Tibial artery (tissue), 4 donors: ENCODE data around the gene BRAF.

Source experiments
- DNase-seq, 2 donors: peaks; one replicate each; pipeline ENCODE4 v3.0.0-alpha.2; 2019
- H3K27ac ChIP-seq, 2 donors: fragments of 200-600 bp; sonication (generic) in 1 of 2; 1 replicate in 1 of 2; 2 replicates in 1 of 2; pipeline ENCODE4 v1.5.1; 2018 to 2019; ENCODE audit warnings: mild to moderate bottlenecking in 1 of 2
- H3K27me3 ChIP-seq, 2 donors: fragments of 200-600 bp; sonication (generic) in 1 of 2; one replicate each; pipeline versions ENCODE4 v1.5.1 to v1.6.0; 2016 to 2019
- H3K36me3 ChIP-seq, 3 donors: fragments of 200-600 bp; sonication (generic) in 2 of 3; one replicate each; pipeline ENCODE4 v1.5.1; 2016 to 2019; ENCODE audit warnings: mild to moderate bottlenecking in 2 of 3
- H3K4me1 ChIP-seq, 4 donors: fragments of 200-600 bp; sonication (generic) in 2 of 4; 1 replicate in 3 of 4; 2 replicates in 1 of 4; pipeline ENCODE4 v1.5.1; 2016 to 2019
- H3K4me3 ChIP-seq, 2 donors: fragments of 200-600 bp; sonication (generic) in 1 of 2; 1 replicate in 1 of 2; 2 replicates in 1 of 2; pipeline ENCODE4 v1.5.1; 2018 to 2019; ENCODE audit warnings: mild to moderate bottlenecking in 2 of 2
- H3K9me3 ChIP-seq, 3 donors: fragments of 200-600 bp; sonication (generic) in 1 of 3; one replicate each; pipeline ENCODE4 v1.5.1; 2016 to 2019
- intact Hi-C: fragments of 100-400 bp; cut with DNase I; formaldehyde crosslinking; loops from one replicate; pipeline ENCODE4 v1.15.0; 2023; ENCODE audit warnings: low total_unique reads
- TF ChIP-seq, protein P1 (sequence below), 2 experiments: fragments of 200-600 bp in 1 of 2; fragments of 450-650 bp in 1 of 2; IDR thresholded peaks; one replicate each; pipeline ENCODE4 v1.5.1; 2017 to 2019; ENCODE audit warnings: antibody characterized with exemption in 2 of 2, mild to moderate bottlenecking in 1 of 2, moderate library complexity in 1 of 2

The BRAF gene

DNA sequence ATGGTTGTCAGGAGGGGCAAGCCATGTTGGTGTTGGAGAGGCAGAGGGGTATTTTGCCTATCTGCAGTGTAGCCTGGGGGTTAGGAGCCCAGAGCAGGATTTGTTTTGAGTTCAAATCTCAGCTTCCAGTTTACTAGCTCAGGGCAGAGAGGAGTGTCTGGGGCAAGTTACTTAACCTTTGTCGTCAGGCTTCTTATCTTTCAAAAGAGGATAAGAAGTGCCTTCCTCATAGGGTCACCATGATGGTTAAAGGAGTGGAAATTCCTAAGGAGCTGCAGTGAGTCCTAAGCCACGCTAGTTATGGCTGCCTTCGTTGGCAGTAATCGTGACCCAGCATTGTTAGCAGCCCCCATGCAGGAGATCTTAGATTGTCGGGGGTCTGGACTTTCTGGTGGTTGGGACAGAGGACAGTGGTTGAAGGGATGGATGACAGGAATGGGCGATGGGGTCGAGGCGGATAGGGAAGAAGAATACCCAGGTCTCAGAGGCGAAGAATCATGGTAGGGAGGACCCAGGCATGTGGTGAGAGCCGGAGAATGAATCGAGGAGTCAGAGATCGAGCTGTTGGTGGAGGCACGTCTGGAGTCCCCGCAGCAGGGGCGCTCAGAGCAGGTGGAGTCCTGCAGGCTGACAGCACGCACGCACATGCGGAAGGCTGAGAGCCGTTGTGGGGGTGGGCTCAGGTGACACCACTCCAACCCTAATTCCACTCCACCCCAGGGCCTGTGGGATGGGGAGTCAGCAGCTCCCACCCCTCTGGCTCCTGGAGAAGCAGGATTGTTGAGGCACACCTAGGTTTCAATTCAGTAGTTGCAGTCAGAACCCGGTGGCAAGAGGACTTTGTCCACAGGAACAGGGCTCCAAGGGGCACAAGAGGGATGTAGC, 240.4 kb downstream of the BRAF start:
- peak in 1 of 2 donors; percentile 42 for DNase-seq
- TF ChIP-seq, protein P1, sequence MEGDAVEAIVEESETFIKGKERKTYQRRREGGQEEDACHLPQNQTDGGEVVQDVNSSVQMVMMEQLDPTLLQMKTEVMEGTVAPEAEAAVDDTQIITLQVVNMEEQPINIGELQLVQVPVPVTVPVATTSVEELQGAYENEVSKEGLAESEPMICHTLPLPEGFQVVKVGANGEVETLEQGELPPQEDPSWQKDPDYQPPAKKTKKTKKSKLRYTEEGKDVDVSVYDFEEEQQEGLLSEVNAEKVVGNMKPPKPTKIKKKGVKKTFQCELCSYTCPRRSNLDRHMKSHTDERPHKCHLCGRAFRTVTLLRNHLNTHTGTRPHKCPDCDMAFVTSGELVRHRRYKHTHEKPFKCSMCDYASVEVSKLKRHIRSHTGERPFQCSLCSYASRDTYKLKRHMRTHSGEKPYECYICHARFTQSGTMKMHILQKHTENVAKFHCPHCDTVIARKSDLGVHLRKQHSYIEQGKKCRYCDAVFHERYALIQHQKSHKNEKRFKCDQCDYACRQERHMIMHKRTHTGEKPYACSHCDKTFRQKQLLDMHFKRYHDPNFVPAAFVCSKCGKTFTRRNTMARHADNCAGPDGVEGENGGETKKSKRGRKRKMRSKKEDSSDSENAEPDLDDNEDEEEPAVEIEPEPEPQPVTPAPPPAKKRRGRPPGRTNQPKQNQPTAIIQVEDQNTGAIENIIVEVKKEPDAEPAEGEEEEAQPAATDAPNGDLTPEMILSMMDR (IDR thresholded peaks at IDR 0.05), result no peak
- intact Hi-C loops, result no loop called here
- Histone ChIP-seq H3K4me1 (no peaks in the 10 kb centered on the region), H3K36me3 (peaks cover 33 to 94% (median 57%) of the 10 kb centered on the region in 3 donors), H3K4me3 (no peak overlapping the region), H3K27ac (no peak overlapping the region), H3K27me3 (no peaks in the 10 kb centered on the region), H3K9me3 (no peaks in the 10 kb centered on the region)

DNA sequence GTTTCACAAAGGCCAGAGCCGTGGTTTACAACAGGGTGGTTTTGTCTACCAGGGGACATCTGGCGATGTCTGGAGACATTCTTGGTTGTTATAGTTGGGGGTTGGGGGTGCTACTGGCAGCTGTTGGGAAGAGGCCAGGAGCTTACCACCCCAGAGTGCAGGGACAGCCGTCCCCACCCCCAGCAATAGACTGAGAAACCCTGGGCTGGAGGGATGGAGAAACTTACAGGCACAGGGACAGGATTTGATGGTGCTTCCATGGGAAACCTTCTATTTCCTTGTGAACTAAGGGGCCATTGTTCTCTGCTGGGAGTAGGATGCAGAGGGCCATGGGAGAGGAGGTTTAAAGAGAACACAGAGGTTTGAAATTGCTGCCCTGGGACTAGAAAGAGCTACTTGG, 241.1 kb downstream of the BRAF start:
- Histone ChIP-seq H3K36me3 (peaks cover 33 to 94% (median 55%) of the 10 kb centered on the region in 3 donors), H3K4me3 (no peak overlapping the region), H3K9me3 (no peaks in the 10 kb centered on the region), H3K27me3 (no peaks in the 10 kb centered on the region), H3K4me1 (no peaks in the 10 kb centered on the region), H3K27ac (no peak overlapping the region)
- intact Hi-C loops, result no loop called here
- TF ChIP-seq, protein P1 (IDR thresholded peaks at IDR 0.05), result no peak
- peak in 1 of 2 donors; percentile 12 for DNase-seq

DNA sequence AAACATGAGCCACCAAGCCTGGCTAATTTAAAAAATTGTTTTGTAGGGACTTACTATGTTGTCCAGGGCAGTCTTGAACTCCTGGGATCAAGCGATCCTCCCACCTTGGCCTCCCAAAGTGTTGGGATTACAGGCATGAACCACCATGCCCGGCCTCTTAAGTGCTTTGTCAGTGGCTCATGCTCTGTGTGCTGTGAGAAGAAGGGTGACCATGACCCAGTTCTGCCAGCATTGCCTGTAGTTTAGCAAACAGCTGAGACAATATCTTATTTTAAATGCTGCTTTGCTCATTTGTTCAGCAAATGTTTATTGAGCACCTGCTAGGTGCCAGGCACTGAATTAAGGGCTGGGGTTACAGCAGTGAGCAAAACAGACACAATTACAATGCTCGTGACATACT, 243.0 kb downstream of the BRAF start:
- no peaks in the 10 kb centered on the region for H3K27me3 ChIP-seq
- H3K9me3 ChIP-seq, result no peaks in the 10 kb centered on the region
- no peaks in the 10 kb centered on the region for H3K4me1 ChIP-seq
- DNase-seq, result peak in 1 of 2 donors; percentile 1
- TF ChIP-seq, protein P1 (IDR thresholded peaks at IDR 0.05), result no peak
- intact Hi-C loops, result no loop called here
- H3K4me3 ChIP-seq, result no peak overlapping the region
- H3K27ac ChIP-seq, result no peak overlapping the region
- H3K36me3 ChIP-seq, result peaks cover 23 to 92% (median 45%) of the 10 kb centered on the region in 3 donors

DNA sequence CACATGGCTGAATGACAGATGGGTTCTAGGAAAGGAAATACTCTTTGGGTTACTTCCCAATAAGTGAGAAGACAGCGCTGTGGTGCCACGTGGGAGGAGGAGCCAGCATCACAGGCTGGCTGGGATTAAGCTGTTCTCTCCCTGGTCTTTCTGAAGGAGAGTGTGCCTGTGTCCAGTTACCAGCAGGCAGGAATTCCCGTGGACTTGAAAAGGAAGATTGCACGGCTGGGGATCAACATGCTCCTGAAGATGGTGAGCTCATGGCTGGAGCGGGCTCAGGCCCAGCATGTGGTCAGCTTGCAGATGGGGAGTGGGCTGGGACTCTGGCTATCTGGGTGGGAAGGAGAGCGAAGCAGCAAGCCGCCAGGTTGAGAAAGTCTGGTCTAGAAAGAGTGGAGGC, 243.8 kb downstream of the BRAF start:
- Histone ChIP-seq H3K4me3 (no peak overlapping the region), H3K4me1 (no peaks in the 10 kb centered on the region), H3K9me3 (no peaks in the 10 kb centered on the region), H3K27me3 (no peaks in the 10 kb centered on the region), H3K27ac (no peak overlapping the region), H3K36me3 (peaks cover 22 to 91% (median 43%) of the 10 kb centered on the region in 3 donors)
- DNase-seq, result peak in 1 of 2 donors; percentile 41
- intact Hi-C loops, result no loop called here
- TF ChIP-seq, protein P1 (IDR thresholded peaks at IDR 0.05), result no peak

DNA sequence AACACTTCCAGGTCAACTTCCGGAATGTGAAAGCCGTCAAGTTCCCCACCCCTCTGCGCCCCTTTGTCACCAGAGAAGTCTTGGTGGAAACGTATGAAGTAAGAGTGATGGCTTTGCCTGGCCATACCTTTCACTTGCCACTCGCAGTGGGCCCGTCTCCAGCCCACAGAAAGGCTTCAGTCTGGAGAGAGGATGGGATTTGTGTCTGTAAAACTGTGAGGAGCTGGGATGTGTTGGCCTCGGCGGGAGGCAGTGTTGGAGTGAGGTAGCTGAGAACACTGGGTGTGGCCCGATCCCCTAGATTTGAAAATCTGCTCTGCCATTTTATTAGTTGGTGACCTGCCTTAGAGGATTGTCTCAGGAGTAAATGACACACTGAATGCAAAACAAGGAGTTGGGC, 245.5 kb downstream of the BRAF start:
- no peak overlapping the region for H3K27ac ChIP-seq
- TF ChIP-seq, protein P1 (IDR thresholded peaks at IDR 0.05), result no peak
- peak in 1 of 2 donors; percentile 47 for DNase-seq
- H3K9me3 ChIP-seq, result no peaks in the 10 kb centered on the region
- H3K27me3 ChIP-seq, result no peaks in the 10 kb centered on the region
- H3K4me1 ChIP-seq, result peaks cover 0 to 15% (median 10%) of the 10 kb centered on the region in 4 donors
- intact Hi-C loops, result loop anchor here (10.0 kb wide), 1 partner anchor 246 kb away; the partner anchor contains the start of gene BRAF
- H3K4me3 ChIP-seq, result no peak overlapping the region
- H3K36me3 ChIP-seq, result peaks cover 22 to 75% (median 32%) of the 10 kb centered on the region in 3 donors
